ENCODE measurements around the gene CCDC47.

The CCDC47 gene

DNA sequence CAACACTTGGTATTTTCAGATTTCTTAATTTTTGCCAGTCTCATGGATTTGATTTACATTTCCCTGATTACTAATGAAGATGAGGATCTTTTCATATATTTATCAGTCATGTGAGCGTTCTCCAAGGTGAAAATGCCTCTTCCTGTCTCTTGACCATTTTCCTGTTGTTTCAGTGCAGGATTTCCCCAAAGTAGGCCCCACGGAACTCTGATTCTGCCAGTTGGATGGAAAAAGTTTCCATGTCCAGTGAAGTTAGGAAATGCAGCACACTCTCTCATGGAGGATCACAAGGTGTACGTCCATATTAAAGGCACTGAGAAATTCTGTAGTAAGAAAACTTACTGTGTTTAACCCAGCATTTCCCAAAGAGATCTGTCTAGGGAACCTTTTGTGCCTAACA lies 57.0 kb downstream of the CCDC47 start:
- no peak for TF ChIP-seq ZFX (IDR thresholded peaks at IDR 0.05; ENCODE audit: borderline replicate concordance)
- TF ChIP-seq, protein P1, sequence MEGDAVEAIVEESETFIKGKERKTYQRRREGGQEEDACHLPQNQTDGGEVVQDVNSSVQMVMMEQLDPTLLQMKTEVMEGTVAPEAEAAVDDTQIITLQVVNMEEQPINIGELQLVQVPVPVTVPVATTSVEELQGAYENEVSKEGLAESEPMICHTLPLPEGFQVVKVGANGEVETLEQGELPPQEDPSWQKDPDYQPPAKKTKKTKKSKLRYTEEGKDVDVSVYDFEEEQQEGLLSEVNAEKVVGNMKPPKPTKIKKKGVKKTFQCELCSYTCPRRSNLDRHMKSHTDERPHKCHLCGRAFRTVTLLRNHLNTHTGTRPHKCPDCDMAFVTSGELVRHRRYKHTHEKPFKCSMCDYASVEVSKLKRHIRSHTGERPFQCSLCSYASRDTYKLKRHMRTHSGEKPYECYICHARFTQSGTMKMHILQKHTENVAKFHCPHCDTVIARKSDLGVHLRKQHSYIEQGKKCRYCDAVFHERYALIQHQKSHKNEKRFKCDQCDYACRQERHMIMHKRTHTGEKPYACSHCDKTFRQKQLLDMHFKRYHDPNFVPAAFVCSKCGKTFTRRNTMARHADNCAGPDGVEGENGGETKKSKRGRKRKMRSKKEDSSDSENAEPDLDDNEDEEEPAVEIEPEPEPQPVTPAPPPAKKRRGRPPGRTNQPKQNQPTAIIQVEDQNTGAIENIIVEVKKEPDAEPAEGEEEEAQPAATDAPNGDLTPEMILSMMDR (IDR thresholded peaks at IDR 0.05), result no peak
- H3K27ac ChIP-seq, result no peak overlapping the region

DNA sequence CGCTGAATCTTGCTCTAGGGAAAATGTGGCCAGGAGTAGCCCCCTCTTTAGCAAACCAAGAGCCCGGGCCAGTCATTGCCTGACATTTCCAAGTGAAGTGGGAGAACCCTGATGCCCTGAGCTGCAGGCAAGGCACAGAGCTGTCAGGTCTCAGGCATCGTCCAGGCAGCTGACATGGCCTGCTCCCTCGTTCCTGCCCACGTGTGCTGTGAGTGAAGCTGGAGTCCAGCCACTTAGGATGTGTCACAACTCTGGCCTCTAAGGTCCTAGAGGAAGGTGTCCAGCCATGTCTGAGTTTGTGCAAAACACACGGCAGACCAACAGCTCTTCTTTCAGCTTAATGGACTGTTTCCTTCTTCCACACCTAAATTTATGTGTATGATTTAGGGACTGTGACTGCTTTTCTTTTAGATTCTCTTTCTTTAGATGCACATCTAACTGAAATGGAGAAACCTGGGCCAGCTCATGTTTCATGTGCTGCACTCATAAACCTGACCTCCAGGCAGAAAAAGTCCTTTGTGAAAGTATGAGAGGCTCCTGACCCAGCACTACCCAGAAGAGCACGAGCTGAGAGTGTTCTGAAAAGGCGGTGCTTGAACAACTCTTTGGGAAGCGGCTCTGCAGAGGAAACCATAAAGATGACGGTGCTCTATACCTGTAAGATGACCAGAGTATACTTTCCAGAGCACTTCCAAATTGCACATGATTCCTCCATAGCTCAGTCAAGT lies 58.7 kb downstream of the CCDC47 start:
- no peak overlapping the region for H3K27ac ChIP-seq
- no peak for TF ChIP-seq ZFX (IDR thresholded peaks at IDR 0.05; ENCODE audit: borderline replicate concordance)
- TF ChIP-seq, protein P1 (IDR thresholded peaks at IDR 0.05), result no peak

DNA sequence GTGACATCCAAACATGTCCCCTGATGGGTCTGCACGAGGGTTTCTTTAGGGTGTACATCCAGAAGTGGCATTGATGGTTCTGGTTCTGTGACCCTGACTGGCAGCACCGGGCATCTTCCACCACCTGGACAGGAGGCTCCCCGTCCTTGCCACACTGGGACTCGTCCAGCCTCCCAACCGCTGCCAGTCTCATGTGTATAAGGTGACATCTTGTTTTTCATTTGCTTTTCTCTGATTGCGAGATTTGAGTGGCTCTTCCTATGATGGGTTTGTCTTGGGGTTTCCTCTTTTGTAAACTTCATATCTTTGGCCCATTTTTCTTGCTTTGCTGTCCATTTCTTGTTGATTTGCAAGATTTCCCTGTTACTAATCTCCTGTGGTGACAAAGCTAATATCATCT lies 64.3 kb downstream of the CCDC47 start:
- TF ChIP-seq ZFX (IDR thresholded peaks at IDR 0.05; ENCODE audit: borderline replicate concordance), result no peak
- TF ChIP-seq, protein P1 (IDR thresholded peaks at IDR 0.05), result no peak

DNA sequence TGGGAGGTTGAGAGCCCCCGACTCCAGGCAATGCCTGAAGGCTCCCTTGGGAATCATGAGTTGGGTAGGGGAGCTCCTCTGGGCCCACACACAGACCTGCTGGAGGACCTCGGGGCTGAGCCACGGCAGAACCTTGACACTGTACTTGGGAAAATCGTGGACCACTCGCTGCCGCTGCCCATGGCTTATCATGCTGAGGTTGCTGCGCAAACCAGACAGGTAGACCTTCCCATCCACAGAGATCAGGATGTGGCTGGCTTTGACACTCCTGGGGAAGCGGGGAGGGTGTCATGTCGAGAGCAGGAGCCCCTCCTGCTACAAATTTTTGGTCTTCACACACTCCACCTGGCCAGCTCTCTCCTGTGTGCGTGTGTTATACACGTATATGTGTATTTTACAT lies 66.2 kb downstream of the CCDC47 start:
- H3K27ac ChIP-seq, result no peak overlapping the region
- TF ChIP-seq, protein P1 (IDR thresholded peaks at IDR 0.05), result no peak
- no peak for TF ChIP-seq ZFX (IDR thresholded peaks at IDR 0.05; ENCODE audit: borderline replicate concordance)

More for the DNA sequence above, 64.3 kb downstream of the CCDC47 start:
- H3K27ac ChIP-seq, result no peak overlapping the region

DNA sequence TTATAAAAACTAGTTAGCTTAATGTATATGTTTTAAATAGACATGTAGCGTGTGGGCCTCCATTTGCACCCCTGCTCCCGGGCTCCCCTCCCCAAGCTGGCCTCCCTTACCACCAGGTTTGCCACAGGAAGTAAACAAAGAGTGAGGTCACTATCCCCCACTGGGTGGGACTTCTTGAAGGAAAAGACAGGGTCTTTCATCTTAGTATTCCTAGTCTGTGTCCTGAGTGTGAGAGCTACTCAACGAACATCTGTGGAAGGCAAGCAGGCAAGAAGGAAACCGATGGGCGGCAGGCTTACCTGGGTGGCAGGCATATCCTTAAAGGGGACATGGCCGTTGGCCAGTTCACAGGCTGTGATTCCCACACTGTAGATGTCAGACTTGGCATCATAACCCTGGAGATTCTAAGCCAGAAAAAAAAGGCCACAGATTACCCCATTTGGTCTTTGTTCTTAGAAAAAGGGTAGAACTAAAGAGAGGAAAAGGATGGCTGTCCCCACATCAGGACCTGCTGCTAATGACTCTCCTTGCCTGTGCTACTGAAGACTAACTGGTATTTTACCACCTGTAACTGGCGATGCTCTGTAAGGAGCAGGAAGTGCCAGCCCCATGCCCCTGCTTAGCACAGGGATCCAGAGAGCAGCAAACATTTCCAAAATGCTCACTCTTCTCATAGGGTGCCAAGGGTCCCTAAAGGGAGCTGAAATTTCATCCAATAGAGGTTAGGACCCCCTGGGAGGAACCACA lies 66.9 kb downstream of the CCDC47 start:
- TF ChIP-seq ZFX (IDR thresholded peaks at IDR 0.05; ENCODE audit: borderline replicate concordance), result no peak
- TF ChIP-seq, protein P1 (IDR thresholded peaks at IDR 0.05), result no peak
- H3K27ac ChIP-seq, result no peak overlapping the region

DNA sequence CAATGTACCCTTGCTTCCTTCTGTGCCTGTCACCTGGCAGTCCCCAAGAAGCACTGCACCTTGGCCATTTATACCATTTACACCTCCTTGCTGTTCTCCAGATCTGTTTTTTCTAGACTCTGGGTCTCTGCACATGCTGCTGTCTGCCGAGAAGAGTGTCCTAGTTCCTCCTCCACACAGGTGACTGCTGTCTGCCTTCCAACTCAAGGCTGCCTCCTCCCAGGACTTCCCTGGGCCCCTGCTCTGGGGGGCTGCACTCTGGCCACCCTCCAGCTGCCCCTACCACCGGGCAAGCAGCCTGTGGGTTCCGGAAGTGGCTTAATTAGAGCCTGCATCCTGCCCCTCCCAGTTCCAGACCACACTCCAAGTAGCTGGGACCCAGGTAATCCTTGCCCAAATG lies 67.7 kb downstream of the CCDC47 start:
- TF ChIP-seq, protein P1 (IDR thresholded peaks at IDR 0.05), result no peak
- TF ChIP-seq ZFX (IDR thresholded peaks at IDR 0.05; ENCODE audit: borderline replicate concordance), result no peak
- H3K27ac ChIP-seq, result no peak overlapping the region

DNA sequence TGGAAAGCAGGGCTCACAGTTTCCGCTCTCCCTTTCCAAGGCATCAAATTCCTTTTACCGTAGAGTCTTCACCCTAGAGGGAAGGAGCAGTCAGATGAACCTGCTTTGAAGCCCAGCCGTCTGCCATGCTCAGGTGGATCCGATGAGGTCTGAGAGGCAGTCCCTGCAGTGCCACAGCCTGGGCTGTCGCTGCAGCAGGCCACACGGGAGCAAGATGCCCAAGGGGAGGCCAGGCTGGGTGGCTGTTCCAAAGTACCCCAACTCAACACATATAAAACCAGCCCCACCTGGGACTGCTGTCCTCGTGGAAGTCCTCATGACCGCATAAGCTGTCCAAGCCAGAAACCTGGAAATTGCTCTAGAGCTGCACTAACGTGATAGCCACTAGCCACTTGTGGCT lies 68.6 kb downstream of the CCDC47 start:
- TF ChIP-seq, protein P1 (IDR thresholded peaks at IDR 0.05), result no peak
- no peak for TF ChIP-seq ZFX (IDR thresholded peaks at IDR 0.05; ENCODE audit: borderline replicate concordance)

More for the DNA sequence above, 68.6 kb downstream of the CCDC47 start:
- no peak overlapping the region for H3K27ac ChIP-seq
